GM23338 (cell line): ENCODE measurements around the gene RUNX1.

ENCODE experiments used
- CREB1 ChIP-seq: fragments of 250-450 bp; sonication (Bioruptor Pico); IDR thresholded peaks from 2 replicates; pipeline ENCODE4 v1.5.0; 2020; ENCODE audit warnings: low read depth, mild to moderate bottlenecking, moderate library complexity
- CTCF ChIP-seq, 2 experiments: fragments of 200-600 bp in 1 of 2; sonication (generic) in 1 of 2; conservative IDR thresholded peaks; 2 replicates each; pipeline versions ENCODE4 v1.5.1 to v1.6.1; 2016 to 2017; ENCODE audit warnings: antibody characterized with exemption in 2 of 2, low read depth in 2 of 2, mild to moderate bottlenecking in 2 of 2, moderate library complexity in 1 of 2
- POLR2AphosphoS5 ChIP-seq: IDR thresholded peaks from 2 replicates; pipeline ENCODE4 v1.6.1; 2016; ENCODE audit warnings: antibody characterized with exemption, low read depth

- TF ChIP-seq CTCF (conservative IDR thresholded peaks at IDR 0.05; ENCODE audit: low read depth in 2 of 2) (no peak), POLR2AphosphoS5 (no peak), CREB1 (CRISPR knock-in tag) (no peak)
Measured at GRCh38 chr21:34885626-34886239, 163.4 kb downstream of the RUNX1 start.
